Stimulated activated CD4-positive, alpha-beta T cell treated with anti-CD3 and anti-CD28 coated beads, Interleukin-1b, Interleukin-23, amount 100 ng/mL, for 1 hour (primary cell): ENCODE data around the gene SMIM45.
A peak's percentile ranks its signal among the peaks of the same experiment; 100 is the strongest.

Experiments used
- DNase-seq, 2 donors: peaks; one replicate each; pipeline ENCODE4 v3.0.0-alpha.2; 2020; ENCODE audit warnings: low read depth in 2 of 2

The SMIM45 gene

GRCh38 chr22:41951898-41952474 lies at the start of gene SMIM45:
TSS of gene SMIM45 (plus strand) at chr22:41952150.
- no peak for DNase-seq

- DNase-seq = no peak
Observed at GRCh38 chr22:41902932-41903421, 49.0 kb upstream of the SMIM45 start.

- no peak for DNase-seq
Observed at GRCh38 chr22:41904450-41905410, 47.2 kb upstream of the SMIM45 start.

- DNase-seq = no peak
Observed at GRCh38 chr22:41905411-41906202, 46.3 kb upstream of the SMIM45 start.

- no peak for DNase-seq
Observed at GRCh38 chr22:41906822-41907221, 45.1 kb upstream of the SMIM45 start.

- DNase-seq = no peak
Observed at GRCh38 chr22:41907436-41908401, 44.2 kb upstream of the SMIM45 start.

- no peak for DNase-seq
Observed at GRCh38 chr22:41908411-41909309, 43.3 kb upstream of the SMIM45 start.

- no peak for DNase-seq
Observed at GRCh38 chr22:41909310-41910049, 42.5 kb upstream of the SMIM45 start.

GRCh38 chr22:41910050-41911000 lies 41.6 kb upstream of the SMIM45 start:
- no peak for DNase-seq

- no peak for DNase-seq
Observed at GRCh38 chr22:41911001-41911611, 40.8 kb upstream of the SMIM45 start.

GRCh38 chr22:41912338-41913039 lies 39.5 kb upstream of the SMIM45 start:
- no peak for DNase-seq

- no peak for DNase-seq
Observed at GRCh38 chr22:41913040-41913719, 38.8 kb upstream of the SMIM45 start.

- no peak for DNase-seq
Observed at GRCh38 chr22:41913842-41914534, 38.0 kb upstream of the SMIM45 start.

- DNase-seq = no peak
Observed at GRCh38 chr22:41914611-41915034, 37.3 kb upstream of the SMIM45 start.

GRCh38 chr22:41915035-41915785 lies 36.7 kb upstream of the SMIM45 start, which contains the start of gene SHISA8:
TSS of gene SHISA8 (minus strand) at chr22:41915074. CDS start at chr22:41914667, 407 bp downstream.
- DNase-seq = peak; percentile 24 to 40
